Measurements from ENCODE around the gene SH2D5.

GRCh38 chr1:20723159-20723536 lies 9.4 kb downstream of the SH2D5 start:
- TF ChIP-seq CTCF (IDR thresholded peaks at IDR 0.05; ENCODE audit: extremely low read depth in 1 of 2, insufficient read depth in 1 of 2, low read depth in 1 of 2, low read length in 2 of 2): no peak
- TF ChIP-seq POLR2AphosphoS5 (IDR thresholded peaks at IDR 0.05; ENCODE audit: insufficient read depth, low read depth, low read length): no peak
- TF ChIP-seq GATA2 (IDR thresholded peaks at IDR 0.05; ENCODE audit: insufficient read depth, insufficient read length, low read depth, low read length): no peak
- no peak for TF ChIP-seq EZH2 (IDR thresholded peaks at IDR 0.05; ENCODE audit: borderline replicate concordance, low read depth, low read length, severe bottlenecking)
- no peak for TF ChIP-seq POLR2A (IDR thresholded peaks at IDR 0.05; ENCODE audit: low read depth, low read length)
- no peak for TF ChIP-seq JUN (IDR thresholded peaks at IDR 0.05; ENCODE audit: borderline replicate concordance, insufficient read depth, insufficient read length, low read depth)

Measured in endothelial cell of umbilical vein (primary cell).